Measurements from ENCODE around the gene PRPSAP2.
"Not testable (repeated sequence)": the region's sequence is repeated elsewhere in the genome, so short reads cannot be mapped to it uniquely, and the experiment has no call there.

Gene PRPSAP2

DNA sequence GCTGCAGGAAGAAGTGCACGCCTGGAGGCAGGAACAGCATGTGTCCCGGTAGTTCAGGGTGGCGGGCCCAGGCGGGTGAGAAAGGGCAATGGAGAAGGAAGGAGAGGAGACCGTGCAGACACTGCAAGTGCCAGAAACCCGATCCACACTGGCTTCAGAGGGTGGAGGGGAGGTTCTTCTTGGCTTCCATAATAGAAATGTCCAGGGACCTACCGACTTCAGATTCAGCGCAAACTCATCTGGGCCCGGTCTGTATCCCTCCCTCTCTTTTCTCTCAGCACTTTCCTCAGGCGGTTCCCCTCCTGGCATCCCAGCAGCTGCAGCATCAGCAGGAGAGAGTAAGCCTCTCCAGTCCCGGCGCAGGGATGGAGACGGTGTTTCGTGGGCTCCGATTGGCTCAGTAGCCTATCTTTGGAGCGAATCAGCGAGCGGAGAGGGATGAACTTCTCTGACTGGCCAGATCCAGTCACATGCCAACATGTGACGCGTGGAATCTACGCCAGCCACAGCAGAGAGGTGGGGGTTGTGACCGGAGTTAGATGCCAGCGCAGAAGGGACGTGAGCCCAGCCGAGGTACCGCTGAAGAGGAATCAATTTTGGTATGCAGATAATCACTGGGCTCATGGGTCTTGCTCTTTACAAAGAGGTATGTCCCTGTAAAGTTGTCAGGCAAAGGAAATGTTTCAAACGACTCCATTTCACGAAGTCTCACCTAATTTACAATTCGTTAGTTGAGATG is 1.9 kb upstream of the PRPSAP2 start:
- Histone ChIP-seq H3K4me1 (ENCODE audit: control insufficient read depth in 2 of 2, insufficient read depth in 2 of 2, low read length in 2 of 2) (peaks cover 8 to 15% of the 10 kb centered on the region in 2 donors), H3K36me3 (ENCODE audit: control insufficient read depth in 2 of 2, insufficient read depth in 2 of 2, low read length in 2 of 2) (no peaks in the 10 kb centered on the region), H3K4me3 (ENCODE audit: low read length in 2 of 2) (peak overlapping the region; percentile 69 to 86), H3K27me3 (ENCODE audit: control insufficient read depth in 2 of 2, insufficient read depth in 2 of 2, low read length in 2 of 2) (no peaks in the 10 kb centered on the region), H3K9me3 (ENCODE audit: control insufficient read depth in 2 of 2, low read length in 2 of 2) (no peaks in the 10 kb centered on the region), H3K27ac (ENCODE audit: low read depth in 2 of 2, low read length in 2 of 2) (peak overlapping the region; percentile 63 to 75), H3K9ac (ENCODE audit: low read depth in 1 of 2, low read length in 2 of 2) (peak overlapping the region; percentile 48 to 58)

DNA sequence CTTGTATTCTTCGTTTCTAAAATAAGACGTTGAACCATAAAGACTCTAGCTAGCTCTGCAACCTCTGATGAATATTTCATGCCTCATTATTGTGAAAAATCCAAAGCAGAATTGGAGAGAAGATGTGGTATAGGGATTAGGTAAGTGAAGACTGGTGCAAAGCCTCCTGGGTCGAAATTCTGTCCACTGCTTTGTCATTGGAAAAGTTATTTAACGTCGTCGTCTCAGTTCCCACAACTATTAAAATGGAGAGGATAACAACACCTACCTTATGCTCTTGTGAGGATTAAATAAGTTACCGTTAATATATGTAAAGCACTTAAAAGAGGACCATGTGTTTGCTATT is 1.4 kb upstream of the PRPSAP2 start:
- no peaks in the 10 kb centered on the region for H3K27me3 ChIP-seq (ENCODE audit: control insufficient read depth in 2 of 2, insufficient read depth in 2 of 2, low read length in 2 of 2)
- H3K27ac ChIP-seq (ENCODE audit: low read depth in 2 of 2, low read length in 2 of 2) = peak overlapping the region; percentile 63 to 75
- H3K4me1 ChIP-seq (ENCODE audit: control insufficient read depth in 2 of 2, insufficient read depth in 2 of 2, low read length in 2 of 2) = peaks cover 8 to 15% of the 10 kb centered on the region in 2 donors
- no peaks in the 10 kb centered on the region for H3K9me3 ChIP-seq (ENCODE audit: control insufficient read depth in 2 of 2, low read length in 2 of 2)
- peak overlapping the region; percentile 69 to 86 for H3K4me3 ChIP-seq (ENCODE audit: low read length in 2 of 2)
- H3K36me3 ChIP-seq (ENCODE audit: control insufficient read depth in 2 of 2, insufficient read depth in 2 of 2, low read length in 2 of 2) = no peaks in the 10 kb centered on the region
- peak overlapping the region; percentile 48 to 58 for H3K9ac ChIP-seq (ENCODE audit: low read depth in 1 of 2, low read length in 2 of 2)

DNA sequence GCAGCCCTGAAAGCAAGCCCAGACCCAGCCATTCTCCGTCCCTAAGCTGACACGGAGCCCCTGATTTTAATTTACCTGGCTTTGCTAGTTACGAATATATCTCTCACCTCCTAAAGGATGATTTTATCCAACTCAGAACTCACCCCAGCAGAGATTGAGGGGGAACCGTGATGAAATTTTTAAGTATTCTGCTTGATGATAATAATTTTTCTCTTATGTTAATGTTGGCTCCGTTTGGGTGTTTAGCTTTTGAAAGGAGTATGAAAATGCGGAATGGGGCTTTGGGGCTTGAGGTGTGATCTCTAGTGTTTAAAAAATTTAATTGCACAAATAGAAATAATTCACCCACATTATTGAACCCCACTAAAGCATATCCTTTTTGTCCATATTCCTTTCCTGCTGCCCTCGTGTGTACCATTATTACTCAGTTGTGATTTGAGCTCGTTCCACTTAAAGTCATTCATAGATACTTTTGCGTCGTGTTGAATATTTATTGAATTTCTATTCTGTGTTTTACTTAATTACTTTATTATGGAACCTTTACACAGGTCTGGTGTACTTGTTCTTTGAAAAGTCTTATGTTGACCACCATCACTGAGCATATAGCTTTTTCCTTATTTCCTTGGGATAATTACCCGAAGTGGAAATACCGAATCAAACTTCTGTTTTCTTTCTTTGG is 775 bp downstream of the PRPSAP2 start:
- Histone ChIP-seq H3K27me3 (ENCODE audit: control insufficient read depth in 2 of 2, insufficient read depth in 2 of 2, low read length in 2 of 2) (no peaks in the 10 kb centered on the region), H3K4me3 (ENCODE audit: low read length in 2 of 2) (peak overlapping the region; percentile 83 to 86), H3K36me3 (ENCODE audit: control insufficient read depth in 2 of 2, insufficient read depth in 2 of 2, low read length in 2 of 2) (no peaks in the 10 kb centered on the region), H3K27ac (ENCODE audit: low read depth in 2 of 2, low read length in 2 of 2) (peak overlapping the region; percentile 80 to 82), H3K9ac (ENCODE audit: low read depth in 1 of 2, low read length in 2 of 2) (peak overlapping the region; percentile 65 to 87), H3K9me3 (ENCODE audit: control insufficient read depth in 2 of 2, low read length in 2 of 2) (no peaks in the 10 kb centered on the region), H3K4me1 (ENCODE audit: control insufficient read depth in 2 of 2, insufficient read depth in 2 of 2, low read length in 2 of 2) (peaks cover 8 to 15% of the 10 kb centered on the region in 2 donors)

DNA sequence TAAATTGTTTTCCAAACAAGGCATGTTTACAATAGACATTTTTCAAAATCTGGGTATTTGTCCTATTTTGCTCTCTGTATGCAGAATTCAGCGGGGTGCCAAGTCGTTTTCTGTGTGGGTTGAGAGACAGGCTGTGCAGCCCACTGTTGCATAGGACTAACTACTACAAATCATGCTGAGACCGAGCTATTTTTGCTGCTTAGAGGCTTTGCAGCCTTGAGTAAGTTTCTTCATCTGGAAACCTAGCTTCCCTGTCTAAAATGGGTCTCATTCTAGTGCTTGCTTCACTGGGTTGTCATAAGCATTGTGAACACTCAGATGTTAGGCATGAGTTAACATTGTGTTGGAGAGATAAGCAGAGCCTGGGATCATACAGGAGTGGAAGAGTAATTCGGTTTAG is 1.3 kb downstream of the PRPSAP2 start:
- Histone ChIP-seq H3K36me3 (ENCODE audit: control insufficient read depth in 2 of 2, insufficient read depth in 2 of 2, low read length in 2 of 2) (no peaks in the 10 kb centered on the region), H3K9ac (ENCODE audit: low read depth in 1 of 2, low read length in 2 of 2) (peak overlapping the region in 1 of 2 donors; percentile 65), H3K4me1 (ENCODE audit: control insufficient read depth in 2 of 2, insufficient read depth in 2 of 2, low read length in 2 of 2) (peaks cover 8 to 15% of the 10 kb centered on the region in 2 donors), H3K27me3 (ENCODE audit: control insufficient read depth in 2 of 2, insufficient read depth in 2 of 2, low read length in 2 of 2) (no peaks in the 10 kb centered on the region), H3K4me3 (ENCODE audit: low read length in 2 of 2) (peak overlapping the region in 1 of 2 donors; percentile 83), H3K9me3 (ENCODE audit: control insufficient read depth in 2 of 2, low read length in 2 of 2) (no peaks in the 10 kb centered on the region), H3K27ac (ENCODE audit: low read depth in 2 of 2, low read length in 2 of 2) (no peak overlapping the region)

DNA sequence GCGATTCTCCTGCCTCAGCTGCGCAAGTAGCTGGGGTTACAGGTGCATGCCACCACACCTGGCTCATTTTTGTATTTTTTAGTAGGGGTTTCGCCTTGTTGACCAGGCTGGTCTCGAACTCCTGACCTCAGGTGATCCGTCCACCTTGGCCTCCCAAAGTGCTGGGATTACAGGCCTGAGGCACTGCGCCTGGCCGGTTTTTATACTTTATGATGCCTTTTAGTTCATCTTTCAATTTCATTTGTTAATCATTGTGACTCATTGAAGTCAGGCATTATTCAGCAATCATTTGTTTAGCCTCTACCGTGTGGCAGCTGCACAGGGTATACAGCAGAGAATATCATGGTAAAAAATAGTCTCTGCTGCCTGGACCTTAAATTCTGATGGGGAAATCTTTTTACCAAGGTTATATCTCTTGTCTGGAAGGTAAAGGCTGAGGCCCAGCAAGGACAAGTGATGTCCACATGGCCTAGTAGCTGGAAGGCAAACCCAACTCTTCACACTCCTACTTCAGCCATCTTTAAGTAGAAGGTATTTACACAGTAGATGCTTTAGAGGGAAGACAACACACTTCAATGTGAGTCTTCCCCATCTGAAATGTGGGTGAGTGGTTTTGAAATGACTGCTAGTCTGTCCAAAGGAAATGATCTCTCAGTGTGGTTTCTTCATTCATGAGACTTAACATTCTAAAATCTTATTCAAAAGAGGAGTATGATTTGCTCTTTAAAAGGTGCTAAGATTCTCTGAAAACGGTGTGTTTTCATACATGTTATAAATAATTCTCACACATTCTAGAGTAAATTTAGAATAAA is 2.4 kb downstream of the PRPSAP2 start:
- Histone ChIP-seq H3K27me3 (ENCODE audit: control insufficient read depth in 2 of 2, insufficient read depth in 2 of 2, low read length in 2 of 2) (no peaks in the 10 kb centered on the region), H3K36me3 (ENCODE audit: control insufficient read depth in 2 of 2, insufficient read depth in 2 of 2, low read length in 2 of 2) (no peaks in the 10 kb centered on the region), H3K4me1 (ENCODE audit: control insufficient read depth in 2 of 2, insufficient read depth in 2 of 2, low read length in 2 of 2) (peaks cover 8 to 15% of the 10 kb centered on the region in 2 donors), H3K27ac (ENCODE audit: low read depth in 2 of 2, low read length in 2 of 2) (no peak overlapping the region), H3K9me3 (ENCODE audit: control insufficient read depth in 2 of 2, low read length in 2 of 2) (no peaks in the 10 kb centered on the region), H3K9ac (ENCODE audit: low read depth in 1 of 2, low read length in 2 of 2) (no peak overlapping the region), H3K4me3 (ENCODE audit: low read length in 2 of 2) (no peak overlapping the region)

DNA sequence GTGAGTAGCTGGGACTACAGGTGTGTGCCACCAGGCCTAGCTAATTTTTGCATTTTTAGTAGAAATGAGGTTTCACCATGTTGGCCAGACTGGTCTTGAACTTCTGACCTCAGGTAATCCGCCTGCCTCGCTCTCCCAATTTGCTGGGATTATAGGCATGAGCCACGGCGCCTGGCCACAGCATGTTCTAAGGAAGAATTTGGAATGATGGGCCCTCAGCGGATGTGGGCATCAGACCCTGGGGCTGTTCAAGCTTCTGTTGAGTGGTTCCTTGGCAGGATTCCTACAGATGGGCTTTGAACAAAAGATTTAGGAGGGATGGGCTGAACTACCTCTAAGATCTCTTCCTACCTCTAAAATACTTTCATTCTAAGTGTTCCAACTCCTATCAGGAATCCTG is 4.1 kb downstream of the PRPSAP2 start:
- H3K9ac ChIP-seq (ENCODE audit: low read depth in 1 of 2, low read length in 2 of 2) = no peak overlapping the region
- no peaks in the 10 kb centered on the region for H3K27me3 ChIP-seq (ENCODE audit: control insufficient read depth in 2 of 2, insufficient read depth in 2 of 2, low read length in 2 of 2)
- H3K9me3 ChIP-seq (ENCODE audit: control insufficient read depth in 2 of 2, low read length in 2 of 2) = no peaks in the 10 kb centered on the region
- no peak overlapping the region for H3K27ac ChIP-seq (ENCODE audit: low read depth in 2 of 2, low read length in 2 of 2)
- peaks cover 3 to 6% of the 10 kb centered on the region in 2 donors for H3K36me3 ChIP-seq (ENCODE audit: control insufficient read depth in 2 of 2, insufficient read depth in 2 of 2, low read length in 2 of 2)
- peaks cover 6 to 10% of the 10 kb centered on the region in 2 donors for H3K4me1 ChIP-seq (ENCODE audit: control insufficient read depth in 2 of 2, insufficient read depth in 2 of 2, low read length in 2 of 2)
- H3K4me3 ChIP-seq (ENCODE audit: low read length in 2 of 2) = no peak overlapping the region

DNA sequence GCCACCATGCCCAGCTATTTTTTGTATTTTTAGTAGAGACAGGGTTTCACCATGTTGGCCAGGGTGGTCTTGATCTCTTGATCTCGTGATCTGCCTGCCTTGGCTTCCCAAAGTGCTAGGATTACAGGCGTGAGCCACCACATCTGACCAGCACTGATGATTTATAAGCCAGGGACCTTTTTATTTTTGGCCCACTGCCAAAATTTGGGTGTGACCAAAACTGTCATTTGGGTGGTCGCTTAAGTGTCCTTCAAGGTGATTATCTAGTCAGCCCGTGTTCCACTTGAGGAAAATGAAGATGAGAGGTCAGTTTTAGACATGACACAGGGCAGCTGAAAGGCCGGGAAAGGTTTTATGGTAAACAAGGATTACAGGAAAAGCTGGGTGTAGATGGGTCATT is 7.1 kb downstream of the PRPSAP2 start:
- H3K4me1 ChIP-seq (ENCODE audit: control insufficient read depth in 2 of 2, insufficient read depth in 2 of 2, low read length in 2 of 2) = not testable (repeated sequence)

DNA sequence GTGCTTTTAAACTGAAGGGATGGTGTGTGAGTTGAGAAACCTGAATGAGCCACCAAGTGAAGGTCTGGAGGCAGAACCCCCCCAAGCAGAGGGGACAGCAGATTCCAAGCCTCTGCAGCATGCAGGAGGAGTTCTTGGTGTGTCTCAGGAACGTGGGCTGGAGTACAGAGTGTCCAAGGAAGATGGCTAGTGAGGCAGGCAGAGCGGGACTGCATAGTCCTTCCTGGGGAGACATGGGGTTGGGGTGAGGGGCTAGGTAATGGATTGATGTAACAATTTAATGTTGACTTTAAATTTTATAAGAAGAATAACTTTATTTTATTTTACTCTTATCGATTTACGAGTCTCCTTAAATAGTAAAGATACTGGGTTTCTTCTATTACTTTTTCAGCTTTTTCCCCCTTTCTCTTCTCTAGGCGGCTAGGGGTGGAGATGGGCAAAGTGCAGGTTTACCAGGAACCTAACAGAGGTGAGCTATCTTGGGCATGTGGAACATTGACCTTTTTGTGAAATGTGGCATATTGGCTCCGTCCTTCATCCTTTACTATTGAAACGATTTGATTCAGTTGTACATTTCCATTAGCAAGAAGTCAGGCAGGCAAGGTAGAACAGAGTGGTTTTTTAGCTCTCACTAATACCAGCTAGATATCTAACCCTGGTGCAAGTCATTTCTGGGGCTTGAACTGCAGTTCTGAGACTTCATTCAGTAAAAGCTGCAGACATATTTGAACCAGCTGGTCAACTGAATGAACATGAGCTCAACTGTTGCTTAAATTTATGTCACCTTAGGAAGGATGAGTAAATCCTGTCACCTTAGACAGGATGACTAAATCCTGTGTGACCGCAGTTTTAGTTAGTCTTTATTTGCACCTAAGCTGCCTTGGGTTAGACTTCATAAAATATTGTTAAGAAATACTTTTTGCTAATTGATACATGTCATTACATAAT is 9.2 kb downstream of the PRPSAP2 start:
- Histone ChIP-seq H3K36me3 (ENCODE audit: control insufficient read depth in 2 of 2, insufficient read depth in 2 of 2, low read length in 2 of 2) (peaks cover 18 to 26% of the 10 kb centered on the region in 2 donors), H3K27me3 (ENCODE audit: control insufficient read depth in 2 of 2, insufficient read depth in 2 of 2, low read length in 2 of 2) (no peaks in the 10 kb centered on the region), H3K4me3 (ENCODE audit: low read length in 2 of 2) (no peak overlapping the region), H3K27ac (ENCODE audit: low read depth in 2 of 2, low read length in 2 of 2) (peak overlapping the region in 1 of 2 donors; percentile 27), H3K9ac (ENCODE audit: low read depth in 1 of 2, low read length in 2 of 2) (no peak overlapping the region), H3K9me3 (ENCODE audit: control insufficient read depth in 2 of 2, low read length in 2 of 2) (no peaks in the 10 kb centered on the region), H3K4me1 (ENCODE audit: control insufficient read depth in 2 of 2, insufficient read depth in 2 of 2, low read length in 2 of 2) (peaks cover 0 to 6% of the 10 kb centered on the region in 2 donors)

More for the DNA sequence above, 7.1 kb downstream of the PRPSAP2 start:
- H3K27me3 ChIP-seq (ENCODE audit: control insufficient read depth in 2 of 2, insufficient read depth in 2 of 2, low read length in 2 of 2); H3K4me3 ChIP-seq (ENCODE audit: low read length in 2 of 2); H3K9me3 ChIP-seq (ENCODE audit: control insufficient read depth in 2 of 2, low read length in 2 of 2); H3K9ac ChIP-seq (ENCODE audit: low read depth in 1 of 2, low read length in 2 of 2); H3K27ac ChIP-seq (ENCODE audit: low read depth in 2 of 2, low read length in 2 of 2): not testable (repeated sequence)
- peaks cover 13 to 23% of the 10 kb centered on the region in 2 donors for H3K36me3 ChIP-seq (ENCODE audit: control insufficient read depth in 2 of 2, insufficient read depth in 2 of 2, low read length in 2 of 2)

DNA sequence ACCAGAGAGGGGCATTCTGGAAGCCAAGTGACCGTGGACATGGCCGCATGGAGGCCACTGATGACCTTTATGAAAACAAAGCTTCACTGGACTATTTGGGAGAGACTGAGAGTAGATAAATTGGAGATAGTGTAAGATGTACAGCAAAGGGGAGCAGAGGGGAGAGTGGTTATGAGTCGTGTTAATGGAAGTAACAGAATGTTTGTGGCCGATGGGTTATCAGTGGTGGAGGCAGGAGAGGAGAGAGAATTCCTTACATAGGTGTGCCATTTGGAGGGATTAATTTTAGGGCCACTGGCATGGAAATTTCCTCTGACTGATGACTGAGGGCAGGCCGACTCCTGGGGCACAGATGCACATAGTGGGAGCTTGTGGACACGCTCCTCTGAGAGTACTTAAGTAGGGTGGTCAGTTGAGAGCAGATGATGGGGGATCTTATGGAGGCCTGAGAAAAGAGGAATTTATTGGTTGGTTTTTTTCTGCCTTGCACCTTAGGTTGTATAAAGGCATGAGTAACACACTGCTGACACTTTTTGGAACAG is 19.2 kb downstream of the PRPSAP2 start:
- no peaks in the 10 kb centered on the region for H3K4me1 ChIP-seq (ENCODE audit: control insufficient read depth in 2 of 2, insufficient read depth in 2 of 2, low read length in 2 of 2)
- no peak overlapping the region for H3K27ac ChIP-seq (ENCODE audit: low read depth in 2 of 2, low read length in 2 of 2)
- H3K9me3 ChIP-seq (ENCODE audit: control insufficient read depth in 2 of 2, low read length in 2 of 2) = no peaks in the 10 kb centered on the region
- H3K9ac ChIP-seq (ENCODE audit: low read depth in 1 of 2, low read length in 2 of 2) = no peak overlapping the region
- H3K36me3 ChIP-seq (ENCODE audit: control insufficient read depth in 2 of 2, insufficient read depth in 2 of 2, low read length in 2 of 2) = peaks cover 38 to 48% of the 10 kb centered on the region in 2 donors
- no peak overlapping the region for H3K4me3 ChIP-seq (ENCODE audit: low read length in 2 of 2)
- no peaks in the 10 kb centered on the region for H3K27me3 ChIP-seq (ENCODE audit: control insufficient read depth in 2 of 2, insufficient read depth in 2 of 2, low read length in 2 of 2)

Data from mucosa of rectum (tissue), 2 donors.